Fibroblast of skin of left biceps (primary cell): ENCODE data around the gene SPRY2.
"Not testable (repeated sequence)": the region's sequence is repeated elsewhere in the genome, so short reads cannot be mapped to it uniquely, and the experiment has no call there.

ENCODE experiments used
- DNase-seq, 2 experiments: peaks; one replicate each; pipeline ENCODE4 v3.0.0-alpha.2; 2013; ENCODE audit warnings: low read depth in 2 of 2

SPRY2 gene

GRCh38 chr13:80355496-80356094 is 14.7 kb upstream of the SPRY2 start:
- DNase-seq = not testable (repeated sequence)

GRCh38 chr13:80348750-80349149 is 7.8 kb upstream of the SPRY2 start:
- DNase-seq = no peak

DNA sequence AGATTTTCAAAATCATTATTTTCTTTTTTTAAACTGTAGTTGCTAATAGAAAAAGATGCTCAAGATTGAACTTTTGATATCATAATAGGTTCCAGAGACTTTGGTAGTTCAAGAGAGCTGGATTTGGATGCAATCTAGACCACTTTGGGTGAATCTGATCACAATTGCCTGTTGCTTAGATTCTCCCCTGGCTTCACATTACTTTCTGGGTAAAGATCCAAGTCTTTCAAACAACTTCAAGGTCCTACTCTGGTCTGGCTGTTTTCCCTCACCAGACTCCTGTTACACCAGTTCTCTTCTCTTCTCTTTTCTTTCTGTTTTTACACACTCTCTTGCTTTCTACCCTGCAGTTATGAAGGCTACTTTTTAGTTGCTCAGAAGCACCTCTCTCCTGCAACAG is 7.4 kb upstream of the SPRY2 start:
- no peak for DNase-seq

DNA sequence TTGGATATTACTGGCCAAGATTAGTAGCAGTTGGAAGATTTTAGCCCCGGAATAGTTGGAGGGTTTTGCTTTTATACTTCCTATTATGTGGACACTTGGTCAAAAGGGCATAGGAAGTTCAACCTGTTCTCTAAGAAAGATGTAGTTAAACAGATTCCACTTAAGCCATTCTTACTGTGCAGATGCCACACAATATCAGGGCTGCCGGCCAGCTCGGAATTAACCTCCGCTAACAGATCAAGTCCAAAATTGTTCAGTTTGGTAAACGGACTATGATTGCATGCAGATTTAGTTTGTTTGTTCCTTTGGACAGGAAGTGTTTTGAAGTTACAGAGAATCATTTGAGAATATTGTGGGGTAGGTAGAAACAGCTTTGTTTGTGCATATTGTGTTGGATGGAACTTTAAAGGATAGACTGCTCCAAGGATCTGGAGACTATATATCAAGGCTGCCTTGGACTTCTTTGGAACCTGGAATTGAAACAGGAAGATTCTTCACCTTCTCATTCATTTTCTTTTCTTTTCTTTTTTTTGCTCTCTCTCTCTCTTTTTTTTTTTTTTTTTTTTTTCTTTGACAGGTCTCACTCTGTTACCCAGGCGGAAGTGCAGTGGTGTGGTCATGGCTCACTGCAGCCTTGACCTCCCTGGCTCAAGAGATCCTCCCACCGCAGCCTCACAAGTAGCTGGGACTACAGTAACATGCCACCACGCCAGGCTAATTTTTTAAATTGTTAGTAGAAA is 5.0 kb upstream of the SPRY2 start:
- DNase-seq = no peak

- DNase-seq = not testable (repeated sequence)
Observed at GRCh38 chr13:80344032-80344431, 3.1 kb upstream of the SPRY2 start.

- no peak for DNase-seq
Observed at GRCh38 chr13:80342471-80343371, 1.8 kb upstream of the SPRY2 start.

DNA sequence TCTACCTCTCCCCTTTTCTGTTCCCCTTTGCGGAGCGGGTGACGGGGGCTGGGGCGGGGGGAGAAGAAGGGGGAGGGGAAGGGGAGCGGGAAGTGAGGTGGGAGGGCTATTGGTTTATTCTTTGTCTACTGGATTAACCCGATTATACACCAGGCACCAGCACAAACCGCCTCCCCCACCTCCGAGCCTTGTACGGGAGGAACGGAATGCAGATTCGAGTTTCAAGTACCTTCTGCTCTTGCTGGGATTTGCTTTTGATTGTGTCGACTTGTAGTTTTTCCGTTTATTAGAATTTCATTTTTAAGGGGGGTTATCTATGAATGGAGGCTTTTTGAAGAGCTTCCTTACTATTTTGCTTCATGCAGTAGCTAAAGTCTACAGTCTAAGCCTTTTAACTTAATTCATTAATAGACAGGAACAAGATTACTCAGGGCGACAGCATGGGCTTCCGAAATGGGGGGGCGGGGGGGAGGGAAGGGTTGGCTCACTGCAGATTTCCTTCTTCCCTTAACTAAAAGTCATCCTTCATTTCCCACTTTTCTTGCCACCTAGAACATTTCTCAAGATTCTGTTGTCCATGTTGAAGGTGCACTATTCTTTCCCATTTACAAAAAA is 937 bp upstream of the SPRY2 start:
- DNase-seq = no peak

DNA sequence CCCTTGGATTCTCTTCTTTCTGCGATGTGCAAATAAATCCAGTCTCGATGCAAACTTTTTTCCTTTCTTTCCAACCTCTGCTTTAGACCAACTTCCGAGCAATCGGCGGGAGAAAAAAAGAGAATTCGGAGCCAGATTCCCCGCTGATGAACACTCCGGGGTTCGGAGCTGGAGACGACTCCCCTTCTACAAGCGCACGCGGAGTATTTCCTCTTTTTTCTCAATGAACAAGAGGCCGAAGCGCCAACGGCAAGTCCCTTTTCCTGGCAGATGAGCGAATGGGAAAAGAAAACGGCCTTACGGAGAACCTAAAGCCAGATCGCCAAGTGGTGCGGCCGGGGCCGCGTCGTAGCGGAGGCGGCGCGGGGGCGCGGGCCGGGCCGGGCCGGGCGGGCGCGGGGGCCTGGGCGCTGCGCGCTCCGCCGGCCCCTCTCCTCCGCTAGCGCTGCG is 250 bp downstream of the SPRY2 start:
- no peak for DNase-seq

DNA sequence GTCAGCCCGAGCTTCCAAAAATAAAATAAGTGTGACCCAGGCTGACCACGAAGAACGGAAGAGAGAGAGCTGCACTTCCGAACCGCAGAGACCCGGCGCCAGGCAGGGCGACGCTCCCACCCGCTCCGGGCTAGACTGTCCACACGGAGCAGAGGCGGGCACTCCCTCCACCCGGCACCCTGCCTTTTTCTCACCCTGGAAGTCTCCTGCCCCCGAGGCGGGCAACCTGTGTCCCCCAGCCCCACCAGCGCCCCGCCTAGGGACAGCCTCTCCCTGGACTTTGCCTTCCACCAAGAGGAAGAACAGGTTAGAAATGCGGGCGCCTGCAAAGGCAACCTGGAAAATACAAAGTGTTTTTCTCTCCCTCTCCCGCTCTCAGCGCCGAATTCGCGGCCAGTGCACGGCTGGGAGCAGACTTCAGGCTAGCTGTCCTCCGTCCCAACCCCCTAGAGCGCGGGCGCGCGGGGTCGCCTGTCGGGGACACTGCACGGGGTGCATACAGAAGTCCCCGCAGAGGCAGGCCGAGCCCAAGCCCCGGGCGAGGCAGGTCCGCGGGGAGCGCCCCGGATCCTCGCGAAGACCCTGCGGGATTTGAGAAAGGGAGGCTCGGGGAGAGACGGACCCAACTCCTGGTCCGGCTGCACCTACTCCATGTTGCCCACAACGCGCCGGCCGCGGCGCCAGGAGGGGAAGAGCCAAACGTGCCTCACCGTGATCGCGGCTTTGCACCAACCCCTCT is 845 bp downstream of the SPRY2 start:
- no peak for DNase-seq

- no peak for DNase-seq
Observed at GRCh38 chr13:80339563-80339911, 1.4 kb downstream of the SPRY2 start.

GRCh38 chr13:80338781-80339562 is 2.0 kb downstream of the SPRY2 start:
- DNase-seq = peak; percentile 41 to 44

GRCh38 chr13:80337288-80338081 is 3.4 kb downstream of the SPRY2 start:
- DNase-seq = no peak

DNA sequence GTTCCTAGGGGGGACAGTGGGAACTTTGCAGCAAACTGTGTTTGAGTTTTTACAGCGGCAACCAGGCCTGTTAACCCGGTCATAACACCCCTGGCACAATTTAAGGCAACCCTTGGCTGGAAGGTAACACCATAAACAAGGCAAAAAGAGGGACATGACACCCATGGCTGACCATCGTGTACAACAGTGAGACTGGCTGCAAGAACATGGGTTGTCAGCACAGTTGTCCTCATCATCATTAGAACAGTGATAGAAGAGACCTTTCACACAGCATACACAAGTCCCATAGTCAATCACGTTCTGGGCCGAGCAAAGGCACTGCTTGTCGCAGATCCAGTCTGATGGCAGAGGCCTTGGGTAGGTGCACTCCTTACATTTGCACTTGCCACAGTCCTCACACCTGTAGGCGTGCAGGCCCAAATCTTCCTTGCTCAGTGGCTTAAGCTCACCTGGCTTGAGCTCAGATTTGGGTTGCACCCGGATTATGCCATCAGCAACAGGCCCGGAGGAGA is 4.1 kb downstream of the SPRY2 start:
- DNase-seq = no peak

GRCh38 chr13:80336370-80336769 is 4.6 kb downstream of the SPRY2 start:
- no peak for DNase-seq

DNA sequence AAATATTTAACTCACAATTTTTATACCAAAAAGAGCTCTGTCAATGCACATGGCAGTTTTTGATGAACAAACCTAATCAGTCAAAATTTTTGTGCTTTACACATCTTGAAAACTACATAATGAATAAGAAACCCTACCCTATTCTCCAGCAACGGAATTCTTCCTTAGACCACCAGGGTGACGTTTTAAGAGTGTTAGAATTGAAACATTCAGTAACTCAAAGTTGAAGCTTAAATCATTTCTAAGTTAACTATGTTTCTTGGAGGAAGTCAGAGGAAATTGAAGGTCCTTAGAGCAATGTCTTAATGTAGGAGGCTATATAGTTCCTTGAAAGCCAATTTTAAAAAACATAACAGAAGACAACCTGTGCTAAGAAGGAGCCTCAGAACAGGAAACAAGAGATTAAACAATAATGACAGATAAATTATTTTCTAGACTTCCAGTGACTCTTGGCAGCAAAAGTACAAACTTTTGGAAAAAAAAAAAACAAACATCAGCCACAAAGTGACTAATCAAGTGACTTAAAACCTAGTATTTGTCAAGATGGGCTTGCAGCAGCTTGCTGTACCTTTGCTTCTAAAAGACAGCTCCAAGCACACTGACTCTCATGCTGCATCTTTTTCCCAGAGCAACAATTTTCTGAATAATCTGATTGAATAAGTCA is 6.2 kb downstream of the SPRY2 start:
- no peak for DNase-seq

DNA sequence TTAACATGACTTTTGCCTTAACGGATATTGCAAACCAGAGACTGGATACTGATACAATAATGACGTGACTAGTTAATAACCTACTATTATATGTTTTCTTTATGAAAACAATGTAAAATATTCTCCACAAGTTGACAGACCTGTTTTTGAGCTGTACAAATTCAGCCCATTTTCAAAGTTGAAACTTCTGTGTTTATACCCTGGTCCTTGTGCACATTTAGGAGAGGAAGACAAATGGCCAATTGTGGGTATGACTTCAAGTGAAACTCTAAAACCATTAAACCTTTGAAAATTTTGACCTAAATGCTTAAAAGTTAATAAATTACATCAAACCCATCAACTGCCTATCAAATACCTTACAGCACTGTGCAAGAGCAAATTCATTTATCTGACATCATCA is 8.9 kb downstream of the SPRY2 start:
- no peak for DNase-seq

DNA sequence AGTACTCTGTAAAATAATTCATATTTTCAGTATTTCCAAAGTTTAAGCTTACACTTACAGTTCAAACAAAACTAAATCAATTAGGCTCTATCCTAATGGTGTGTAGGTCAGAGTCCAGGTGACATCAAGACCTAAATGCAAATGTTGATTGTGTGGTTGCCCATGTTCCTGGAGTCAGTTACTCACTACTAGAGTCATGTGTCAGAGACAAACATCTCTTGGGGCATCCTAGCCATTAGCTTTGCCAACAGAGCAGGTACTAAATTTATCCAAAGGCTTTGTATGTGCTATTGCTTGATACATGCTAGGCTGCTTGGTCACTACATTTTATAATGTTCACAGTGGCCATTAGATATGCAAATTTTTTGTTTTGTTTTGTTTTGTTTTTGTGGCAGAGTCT is 11.7 kb downstream of the SPRY2 start:
- no peak for DNase-seq

DNA sequence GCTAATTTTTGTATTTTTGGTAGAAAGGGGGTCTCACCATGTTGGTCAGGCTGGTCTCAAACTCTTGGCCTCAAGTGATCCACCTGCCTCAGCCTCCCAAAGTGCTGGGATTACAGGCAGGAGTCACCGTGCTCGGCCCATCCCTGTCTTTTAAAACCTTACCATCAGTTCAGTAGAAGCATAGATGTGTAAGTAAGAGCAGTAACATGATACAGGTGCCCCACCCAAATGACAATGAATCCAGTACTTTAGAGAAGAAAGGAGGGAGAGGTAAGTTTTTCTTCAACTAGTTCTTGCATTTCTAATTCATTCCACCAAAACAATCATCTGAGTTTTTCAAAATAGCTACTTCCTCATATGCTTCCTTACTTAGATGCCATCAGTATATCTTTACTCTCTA is 21.9 kb downstream of the SPRY2 start:
- no peak for DNase-seq
